DOHH2 (cell line): Measurements from ENCODE around the gene LHX3.

Experiments
- CTCF ChIP-seq: fragments of 200-600 bp; sonication (generic); IDR thresholded peaks from one replicate; pipeline ENCODE4 v1.5.1; 2014; ENCODE audit warnings: antibody characterized with exemption, mild to moderate bottlenecking, low read depth, low read length; ENCODE audit not compliant: poor library complexity, severe bottlenecking
- EZH2phosphoT487 ChIP-seq: fragments of 200-600 bp; sonication (generic); IDR thresholded peaks from 2 replicates; pipeline ENCODE4 v1.6.1; 2017; ENCODE audit warnings: borderline replicate concordance, mild to moderate bottlenecking, antibody characterized with exemption, low read length, moderate library complexity, mixed read lengths

GRCh38 chr9:136148766-136149165 is 56.2 kb downstream of the LHX3 start:
- TF ChIP-seq CTCF (no peak), EZH2phosphoT487 (no peak)
